Endodermal cell (in vitro differentiated cells): ENCODE measurements around the gene TKT. TPM values are rescaled to one million over a fixed set of nuclear protein-coding genes. Genes with fewer than 3 reads are reported as not detected.

Experiments used
- DNase-seq: peaks from one replicate; pipeline ENCODE4 v3.0.0-alpha.2; 2017
- H3K27ac ChIP-seq: 2 replicates; pipeline ENCODE4 v1.5.1; 2013; ENCODE audit warnings: mild to moderate bottlenecking, low read depth, low read length, moderate library complexity
- H3K27me3 ChIP-seq: 2 replicates; pipeline ENCODE4 v1.6.1; 2013; ENCODE audit warnings: mild to moderate bottlenecking, low read length, moderate library complexity; ENCODE audit not compliant: insufficient read depth, control insufficient read depth, poor library complexity, severe bottlenecking
- H3K36me3 ChIP-seq: 2 replicates; pipeline ENCODE4 v1.7.0; 2013; ENCODE audit warnings: mild to moderate bottlenecking, low read length, moderate library complexity; ENCODE audit not compliant: control insufficient read depth, insufficient read depth
- H3K4me1 ChIP-seq: one replicate; pipeline ENCODE4 v1.7.0; 2013; ENCODE audit warnings: low read length; ENCODE audit not compliant: control insufficient read depth, insufficient read depth
- H3K4me3 ChIP-seq: 2 replicates; pipeline ENCODE4 v1.5.1; 2013; ENCODE audit warnings: mild to moderate bottlenecking, low read length, moderate library complexity
- H3K9ac ChIP-seq: 2 replicates; pipeline ENCODE4 v1.6.1; 2013; ENCODE audit warnings: mild to moderate bottlenecking, low read length, moderate library complexity; ENCODE audit not compliant: poor library complexity, severe bottlenecking; ENCODE audit errors: extremely low read depth
- H3K9me3 ChIP-seq: 2 replicates; pipeline ENCODE4 v1.6.1; 2013; ENCODE audit warnings: mild to moderate bottlenecking, low read length, moderate library complexity; ENCODE audit not compliant: control insufficient read depth
- H3K27ac Mint-ChIP-seq: 2 replicates; pipeline ENCODE4 v1.8.0; 2020; ENCODE audit warnings: mixed read lengths
- H3K27me3 Mint-ChIP-seq: 2 replicates; pipeline ENCODE4 v1.8.0; 2021; ENCODE audit warnings: mild to moderate bottlenecking, mixed read lengths; ENCODE audit not compliant: insufficient read depth
- H3K36me3 Mint-ChIP-seq: 2 replicates; pipeline ENCODE4 v1.8.0; 2020; ENCODE audit warnings: low read depth, mixed read lengths
- H3K4me1 Mint-ChIP-seq: 2 replicates; pipeline ENCODE4 v1.8.0; 2020; ENCODE audit warnings: mixed read lengths
- H3K4me3 Mint-ChIP-seq: 2 replicates; pipeline ENCODE4 v1.8.0; 2020; ENCODE audit warnings: mild to moderate bottlenecking, moderate library complexity, mixed read lengths
- H3K9me3 Mint-ChIP-seq: 2 replicates; pipeline ENCODE4 v1.8.0; 2020; ENCODE audit warnings: mild to moderate bottlenecking, mixed read lengths
- CTCF ChIP-seq: fragments of 200-600 bp; sonication (generic); conservative IDR thresholded peaks from 2 replicates; pipeline ENCODE4 v1.5.0; 2021; ENCODE audit warnings: antibody characterized with exemption, mild to moderate bottlenecking
- WGBS, 2 experiments: methylation state at CpG; one replicate each; pipeline versions ENCODE4 v1.1.5 to v1.1.7; 2013; ENCODE audit warnings: missing lambda C conversion rate in 2 of 2, mixed read lengths in 1 of 2; ENCODE audit not compliant: insufficient coverage in 1 of 2, insufficient read length in 1 of 2; 5-methylcytosine and 5-hydroxymethylcytosine counted together
- total RNA-seq, 2 donors: library from RNA; stranded (reverse); fragmentation: NEBNext Ultra II Directional in 1 of 2; extraction: Animal tissue kit (Norgen Biotek cat#: 25700) in 1 of 2; gene quantifications; 2 replicates in 1 of 2; 3 replicates in 1 of 2; pipeline ENCODE4 v1.2.1, GENCODE V29; 2021

Gene TKT
- total RNA-seq, 2 donors from 2014 or later, result 373 to 472 TPM

- H3K27ac Mint-ChIP-seq, result no peak overlapping the region
- H3K27me3 Mint-ChIP-seq, result peaks cover 2% of the 10 kb centered on the region
- WGBS, 2 experiments, result 84 to 97% methylated on average over 3 of the region's 3 CpGs
- Histone ChIP-seq H3K9me3 (no peaks in the 10 kb centered on the region), H3K4me1 (peaks cover 7% of the 10 kb centered on the region), H3K27ac (no peak overlapping the region), H3K27me3 (no peaks in the 10 kb centered on the region), H3K36me3 (no peaks in the 10 kb centered on the region), H3K4me3 (no peak overlapping the region), H3K9ac (no peak overlapping the region)
- TF ChIP-seq CTCF, result no peak
- no peak for DNase-seq
- no peaks in the 10 kb centered on the region for H3K36me3 Mint-ChIP-seq
- peaks cover 4% of the 10 kb centered on the region for H3K4me1 Mint-ChIP-seq
- H3K9me3 Mint-ChIP-seq, result peaks cover 7% of the 10 kb centered on the region
- no peak overlapping the region for H3K4me3 Mint-ChIP-seq
Measured at GRCh38 chr3:53199834-53200233, 56.0 kb downstream of the TKT start.

GRCh38 chr3:53198996-53199395 lies 56.8 kb downstream of the TKT start:
- Mint-ChIP-seq H3K9me3 (peaks cover 7% of the 10 kb centered on the region), H3K36me3 (no peaks in the 10 kb centered on the region), H3K4me1 (peaks cover 4% of the 10 kb centered on the region), H3K27ac (no peak overlapping the region), H3K4me3 (no peak overlapping the region), H3K27me3 (peaks cover 2% of the 10 kb centered on the region)
- no peak overlapping the region for H3K4me3 ChIP-seq
- H3K27me3 ChIP-seq, result no peaks in the 10 kb centered on the region
- no peaks in the 10 kb centered on the region for H3K36me3 ChIP-seq
- DNase-seq, result no peak
- H3K9me3 ChIP-seq, result no peaks in the 10 kb centered on the region
- H3K4me1 ChIP-seq, result peaks cover 7% of the 10 kb centered on the region
- H3K9ac ChIP-seq, result no peak overlapping the region
- TF ChIP-seq CTCF, result no peak
- WGBS, 2 experiments, result 83 to 91% methylated on average over 1 to 7 of the region's 7 CpGs
- H3K27ac ChIP-seq, result no peak overlapping the region

GRCh38 chr3:53198256-53198977 lies 57.4 kb downstream of the TKT start:
- no peaks in the 10 kb centered on the region for H3K36me3 ChIP-seq

More at GRCh38 chr3:53198256-53198977, 57.4 kb downstream of the TKT start:
- 73 to 81% methylated on average over 7 to 10 of the region's 10 CpGs for WGBS, 2 experiments
- TF ChIP-seq CTCF, result peak; percentile 61
- Mint-ChIP-seq H3K9me3 (peaks cover 7% of the 10 kb centered on the region), H3K4me3 (no peak overlapping the region), H3K36me3 (no peaks in the 10 kb centered on the region), H3K27me3 (peaks cover 2% of the 10 kb centered on the region), H3K4me1 (peaks cover 4% of the 10 kb centered on the region), H3K27ac (no peak overlapping the region)
- no peaks in the 10 kb centered on the region for H3K9me3 ChIP-seq
- no peaks in the 10 kb centered on the region for H3K27me3 ChIP-seq
- peaks cover 7% of the 10 kb centered on the region for H3K4me1 ChIP-seq
- DNase-seq, result peak; percentile 78
- no peak overlapping the region for H3K9ac ChIP-seq
- no peak overlapping the region for H3K27ac ChIP-seq
- H3K4me3 ChIP-seq, result no peak overlapping the region
